ENCODE measurements around the gene KIDINS220. TPM values are rescaled to one million over a fixed set of nuclear protein-coding genes. Genes with fewer than 3 reads are reported as not detected.

The KIDINS220 gene
- total and polyA plus RNA-seq, 2 of the 13 experiments (the other 11 are each of a cell fraction or from before 2014, with no cell fraction given) = 25.2 to 32.3 TPM

- TF ChIP-seq CBX5 (CRISPR knock-in tag; IDR thresholded peaks at IDR 0.05; ENCODE audit: borderline replicate concordance) = peak; percentile 83
- TF ChIP-seq XBP1 (CRISPR knock-in tag; IDR thresholded peaks at IDR 0.05) = no peak
- no peak for TF ChIP-seq ZNF33B (CRISPR knock-in tag; IDR thresholded peaks at IDR 0.05)
- TF ChIP-seq SRSF4 (IDR thresholded peaks at IDR 0.05; ENCODE audit: low read depth, low read length, poor library complexity, severe bottlenecking) = no peak
- TF ChIP-seq FOXP1 (IDR thresholded peaks at IDR 0.05) = no peak
- no peak for TF ChIP-seq FOXP1 (CRISPR knock-in tag; IDR thresholded peaks at IDR 0.05)
- peak; percentile 56; the same call in 1 of the 2 replicates for TF ChIP-seq ATF2 (CRISPR knock-in tag; IDR thresholded peaks at IDR 0.05)
- TF ChIP-seq NONO (IDR thresholded peaks at IDR 0.05) = no peak
- TF ChIP-seq NONO (CRISPR knock-in tag; conservative IDR thresholded peaks at IDR 0.05) = no peak
- no peak for TF ChIP-seq ZNF280D (CRISPR knock-in tag; IDR thresholded peaks at IDR 0.05)
- TF ChIP-seq ZNF577 (CRISPR knock-in tag; IDR thresholded peaks at IDR 0.05; ENCODE audit: borderline replicate concordance, low read depth) = no peak
- no peak for TF ChIP-seq GATA4 (IDR thresholded peaks at IDR 0.05; ENCODE audit: borderline replicate concordance, low read depth)
- no peak for TF ChIP-seq ZNF616 (CRISPR knock-in tag; IDR thresholded peaks at IDR 0.05; ENCODE audit: low read depth)
- no peak for TF ChIP-seq GTF3A (CRISPR knock-in tag; conservative IDR thresholded peaks at IDR 0.05)
- TF ChIP-seq KDM4B (CRISPR knock-in tag; IDR thresholded peaks at IDR 0.05) = no peak
- TF ChIP-seq CSRNP2 (CRISPR knock-in tag; conservative IDR thresholded peaks at IDR 0.05; ENCODE audit: low read depth) = no peak
- TF ChIP-seq MTA3 (CRISPR knock-in tag; IDR thresholded peaks at IDR 0.05) = no peak
- TF ChIP-seq TFDP1 (CRISPR knock-in tag; IDR thresholded peaks at IDR 0.05; ENCODE audit: borderline replicate concordance) = no peak
- no peak for TF ChIP-seq MYC (CRISPR knock-in tag; IDR thresholded peaks at IDR 0.05; ENCODE audit: borderline replicate concordance)
- no peak for TF ChIP-seq HIVEP1 (CRISPR knock-in tag; IDR thresholded peaks at IDR 0.05)
- TF ChIP-seq ZNF333 (CRISPR knock-in tag; IDR thresholded peaks at IDR 0.05; ENCODE audit: borderline replicate concordance) = no peak
- no peak for TF ChIP-seq KDM5B (CRISPR knock-in tag; IDR thresholded peaks at IDR 0.05; ENCODE audit: borderline replicate concordance)
Observed at GRCh38 chr2:8821276-8822217, 15.9 kb downstream of the KIDINS220 start (continued).

All from HepG2 (cell line).